ENCODE measurements around the gene OAS1. TPM values are rescaled to one million over a fixed set of nuclear protein-coding genes. Genes with fewer than 3 reads are reported as not detected.

The OAS1 gene
- polyA plus RNA-seq, 1 experiment = 1.4 TPM

- no peak for DNase-seq (ENCODE audit: low read depth)
- peaks cover 2% of the 10 kb centered on the region; the same call in 1 of the 2 replicates for H3K27me3 ChIP-seq (ENCODE audit: control insufficient read depth, insufficient read depth, low read length)
- no peak overlapping the region for H3K4me3 ChIP-seq (ENCODE audit: low read depth, low read length)
- no peaks in the 10 kb centered on the region for H3K36me3 ChIP-seq (ENCODE audit: control insufficient read depth, insufficient read depth, low read length)
- CTCF ChIA-PET = interaction anchor here (0.6 kb wide), 1 partner anchor 31 kb away, joined by 3 read pairs; no protein-coding TSS in a partner anchor
- POLR2A ChIA-PET = no interaction called here
- no peak for TF ChIP-seq CTCF (IDR thresholded peaks at IDR 0.05; ENCODE audit: insufficient read depth, low read depth, low read length)
Observed at GRCh38 chr12:112876506-112876905, 30.3 kb upstream of the OAS1 start.

GRCh38 chr12:112877006-112877405, 29.8 kb upstream of the OAS1 start:
- TF ChIP-seq CTCF (IDR thresholded peaks at IDR 0.05; ENCODE audit: insufficient read depth, low read depth, low read length) = no peak
- no peak for DNase-seq (ENCODE audit: low read depth)
- CTCF ChIA-PET = interaction anchor here (0.6 to 0.7 kb wide), 2 partner anchors 11 to 30 kb away, joined by 3 read pairs; no protein-coding TSS in a partner anchor
- Histone ChIP-seq H3K4me3 (ENCODE audit: low read depth, low read length) (no peak overlapping the region), H3K27me3 (ENCODE audit: control insufficient read depth, insufficient read depth, low read length) (peaks cover 2% of the 10 kb centered on the region; the same call in 1 of the 2 replicates), H3K36me3 (ENCODE audit: control insufficient read depth, insufficient read depth, low read length) (no peaks in the 10 kb centered on the region)
- POLR2A ChIA-PET = no interaction called here

- Histone ChIP-seq H3K4me3 (ENCODE audit: low read depth, low read length) (no peak overlapping the region), H3K36me3 (ENCODE audit: control insufficient read depth, insufficient read depth, low read length) (no peaks in the 10 kb centered on the region), H3K27me3 (ENCODE audit: control insufficient read depth, insufficient read depth, low read length) (peaks cover 2% of the 10 kb centered on the region; the same call in 1 of the 2 replicates)
- CTCF ChIA-PET = interaction anchor here (0.7 kb wide), 1 partner anchor 112 kb away, joined by 3 read pairs; no protein-coding TSS in a partner anchor
- POLR2A ChIA-PET = no interaction called here
- DNase-seq (ENCODE audit: low read depth) = no peak
- TF ChIP-seq CTCF (IDR thresholded peaks at IDR 0.05; ENCODE audit: insufficient read depth, low read depth, low read length) = no peak
Observed at GRCh38 chr12:112878488-112878887, 28.3 kb upstream of the OAS1 start.

- TF ChIP-seq CTCF (IDR thresholded peaks at IDR 0.05; ENCODE audit: insufficient read depth, low read depth, low read length) = no peak
- Histone ChIP-seq H3K27me3 (ENCODE audit: control insufficient read depth, insufficient read depth, low read length) (peaks cover 2% of the 10 kb centered on the region; the same call in 1 of the 2 replicates), H3K4me3 (ENCODE audit: low read depth, low read length) (no peak overlapping the region), H3K36me3 (ENCODE audit: control insufficient read depth, insufficient read depth, low read length) (no peaks in the 10 kb centered on the region)
- POLR2A ChIA-PET = no interaction called here
- CTCF ChIA-PET = interaction anchor here (0.9 kb wide), 1 partner anchor 22 kb away, joined by 3 read pairs; no protein-coding TSS in a partner anchor
- no peak for DNase-seq (ENCODE audit: low read depth)
Observed at GRCh38 chr12:112879191-112879705, 27.5 kb upstream of the OAS1 start.

GRCh38 chr12:112881602-112882001, 25.2 kb upstream of the OAS1 start:
- H3K27me3 ChIP-seq (ENCODE audit: control insufficient read depth, insufficient read depth, low read length) = peaks cover 2% of the 10 kb centered on the region; the same call in 1 of the 2 replicates
- no peak for DNase-seq (ENCODE audit: low read depth)
- H3K4me3 ChIP-seq (ENCODE audit: low read depth, low read length) = no peak overlapping the region
- TF ChIP-seq CTCF (IDR thresholded peaks at IDR 0.05; ENCODE audit: insufficient read depth, low read depth, low read length) = no peak
- no peaks in the 10 kb centered on the region for H3K36me3 ChIP-seq (ENCODE audit: control insufficient read depth, insufficient read depth, low read length)
- ChIA-PET CTCF (no interaction called here), POLR2A (no interaction called here)
